Progenitor cell of endocrine pancreas (in vitro differentiated cells): ENCODE data around the gene SATB2. TPM values are rescaled to one million over a fixed set of nuclear protein-coding genes. Genes with fewer than 3 reads are reported as not detected.
A peak's percentile ranks its signal among the peaks of the same experiment; 100 is the strongest.

Source experiments
- DNase-seq: peaks from one replicate; pipeline ENCODE4 v3.0.0; 2021; ENCODE audit warnings: low spot score; ENCODE audit not compliant: unreplicated experiment
- H3K27ac Mint-ChIP-seq: 2 replicates; pipeline ENCODE4 v1.8.0; 2021; ENCODE audit warnings: mild to moderate bottlenecking, moderate library complexity, mixed read lengths
- H3K27me3 Mint-ChIP-seq: 2 replicates; pipeline ENCODE4 v1.8.0; 2021; ENCODE audit warnings: mixed read lengths
- H3K36me3 Mint-ChIP-seq: 2 replicates; pipeline ENCODE4 v1.8.0; 2022; ENCODE audit warnings: mixed read lengths; ENCODE audit not compliant: insufficient read depth
- H3K4me1 Mint-ChIP-seq: 2 replicates; pipeline ENCODE4 v1.8.0; 2021; ENCODE audit warnings: low read depth, mixed read lengths
- H3K4me3 Mint-ChIP-seq: 2 replicates; pipeline ENCODE4 v1.8.0; 2021; ENCODE audit warnings: low read depth, mild to moderate bottlenecking, moderate library complexity, mixed read lengths
- H3K9me3 Mint-ChIP-seq: 2 replicates; pipeline ENCODE4 v1.8.0; 2021; ENCODE audit warnings: low read depth, mixed read lengths
- total RNA-seq: library from RNA; stranded (reverse); gene quantifications from 2 replicates; pipeline ENCODE4 v1.2.1, GENCODE V29; 2021
- TF ChIP-seq, protein P1 (sequence below): fragments of 200-600 bp; sonication (generic); IDR thresholded peaks from one replicate; pipeline ENCODE4 v1.5.0; 2021; ENCODE audit warnings: antibody characterized with exemption, mild to moderate bottlenecking; ENCODE audit not compliant: unreplicated experiment

SATB2 gene
- total RNA-seq, 1 donor from 2014 or later: 4.4 TPM

DNA sequence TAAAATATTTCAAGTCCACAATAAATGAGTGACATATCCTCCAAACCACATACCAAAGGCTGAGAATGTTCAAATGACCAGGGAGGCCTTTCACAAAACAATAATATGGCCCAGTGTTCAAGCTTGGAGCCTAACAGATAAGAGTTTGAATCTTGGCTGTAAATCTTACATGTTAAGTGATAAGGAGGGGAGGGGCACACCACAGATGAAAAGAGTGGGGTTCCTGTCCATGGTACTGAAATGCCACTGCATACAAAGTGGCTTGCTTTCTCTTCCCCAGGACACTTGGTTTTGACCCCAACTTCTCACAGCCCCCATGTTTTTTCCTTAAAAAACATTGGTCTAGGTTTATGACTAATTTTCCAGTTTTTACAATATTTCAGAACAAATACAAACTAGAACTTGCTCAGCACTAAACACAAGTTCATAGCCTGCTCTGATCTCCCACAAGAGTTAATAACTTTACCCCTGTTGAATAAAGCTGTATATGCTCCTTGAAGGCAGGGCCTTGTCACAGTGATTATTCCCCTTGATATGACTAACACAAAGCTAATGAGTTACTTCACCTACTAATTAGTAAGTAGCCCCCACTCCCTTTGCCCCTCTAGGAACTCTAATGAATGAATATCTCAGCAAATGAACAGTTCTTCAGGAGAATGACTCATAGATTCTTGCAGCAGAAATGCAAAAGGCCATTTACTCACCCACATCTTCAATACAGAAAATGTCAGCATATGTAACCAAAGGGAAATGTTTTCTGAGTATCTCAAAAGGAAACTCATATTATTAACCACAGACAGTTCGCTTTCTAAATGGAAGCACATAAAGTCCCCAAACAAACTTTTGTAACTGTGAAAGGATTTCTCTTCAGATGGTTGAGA, 142.2 kb downstream of the SATB2 start:
- Mint-ChIP-seq H3K9me3 (no peaks in the 10 kb centered on the region), H3K27ac (no peak overlapping the region), H3K36me3 (no peaks in the 10 kb centered on the region), H3K4me3 (no peak overlapping the region), H3K4me1 (no peaks in the 10 kb centered on the region), H3K27me3 (no peaks in the 10 kb centered on the region)
- peak; percentile 16 for DNase-seq
- TF ChIP-seq, protein P1, sequence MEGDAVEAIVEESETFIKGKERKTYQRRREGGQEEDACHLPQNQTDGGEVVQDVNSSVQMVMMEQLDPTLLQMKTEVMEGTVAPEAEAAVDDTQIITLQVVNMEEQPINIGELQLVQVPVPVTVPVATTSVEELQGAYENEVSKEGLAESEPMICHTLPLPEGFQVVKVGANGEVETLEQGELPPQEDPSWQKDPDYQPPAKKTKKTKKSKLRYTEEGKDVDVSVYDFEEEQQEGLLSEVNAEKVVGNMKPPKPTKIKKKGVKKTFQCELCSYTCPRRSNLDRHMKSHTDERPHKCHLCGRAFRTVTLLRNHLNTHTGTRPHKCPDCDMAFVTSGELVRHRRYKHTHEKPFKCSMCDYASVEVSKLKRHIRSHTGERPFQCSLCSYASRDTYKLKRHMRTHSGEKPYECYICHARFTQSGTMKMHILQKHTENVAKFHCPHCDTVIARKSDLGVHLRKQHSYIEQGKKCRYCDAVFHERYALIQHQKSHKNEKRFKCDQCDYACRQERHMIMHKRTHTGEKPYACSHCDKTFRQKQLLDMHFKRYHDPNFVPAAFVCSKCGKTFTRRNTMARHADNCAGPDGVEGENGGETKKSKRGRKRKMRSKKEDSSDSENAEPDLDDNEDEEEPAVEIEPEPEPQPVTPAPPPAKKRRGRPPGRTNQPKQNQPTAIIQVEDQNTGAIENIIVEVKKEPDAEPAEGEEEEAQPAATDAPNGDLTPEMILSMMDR: no peak

DNA sequence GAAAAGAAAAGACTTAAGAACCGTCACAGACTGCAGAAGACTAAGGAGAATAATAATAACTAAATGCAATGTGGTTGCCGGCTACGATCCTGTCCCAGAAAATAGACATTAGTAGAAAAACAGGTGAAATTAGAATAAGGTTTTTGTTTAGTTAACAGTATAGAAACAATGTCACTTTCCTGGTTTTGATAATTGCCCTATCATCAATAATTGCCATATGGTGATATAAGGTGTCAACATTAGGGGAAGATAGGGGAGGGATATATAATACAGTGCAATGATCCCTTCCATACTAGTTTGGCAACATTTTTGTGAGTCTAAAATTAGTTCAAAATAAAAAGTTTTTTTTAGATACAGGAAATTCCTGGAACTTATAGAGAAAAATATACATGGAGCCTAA, 144.8 kb downstream of the SATB2 start:
- Mint-ChIP-seq H3K27me3 (no peaks in the 10 kb centered on the region), H3K4me1 (no peaks in the 10 kb centered on the region), H3K4me3 (no peak overlapping the region), H3K9me3 (no peaks in the 10 kb centered on the region), H3K36me3 (no peaks in the 10 kb centered on the region), H3K27ac (no peak overlapping the region)
- TF ChIP-seq, protein P1: no peak
- no peak for DNase-seq

DNA sequence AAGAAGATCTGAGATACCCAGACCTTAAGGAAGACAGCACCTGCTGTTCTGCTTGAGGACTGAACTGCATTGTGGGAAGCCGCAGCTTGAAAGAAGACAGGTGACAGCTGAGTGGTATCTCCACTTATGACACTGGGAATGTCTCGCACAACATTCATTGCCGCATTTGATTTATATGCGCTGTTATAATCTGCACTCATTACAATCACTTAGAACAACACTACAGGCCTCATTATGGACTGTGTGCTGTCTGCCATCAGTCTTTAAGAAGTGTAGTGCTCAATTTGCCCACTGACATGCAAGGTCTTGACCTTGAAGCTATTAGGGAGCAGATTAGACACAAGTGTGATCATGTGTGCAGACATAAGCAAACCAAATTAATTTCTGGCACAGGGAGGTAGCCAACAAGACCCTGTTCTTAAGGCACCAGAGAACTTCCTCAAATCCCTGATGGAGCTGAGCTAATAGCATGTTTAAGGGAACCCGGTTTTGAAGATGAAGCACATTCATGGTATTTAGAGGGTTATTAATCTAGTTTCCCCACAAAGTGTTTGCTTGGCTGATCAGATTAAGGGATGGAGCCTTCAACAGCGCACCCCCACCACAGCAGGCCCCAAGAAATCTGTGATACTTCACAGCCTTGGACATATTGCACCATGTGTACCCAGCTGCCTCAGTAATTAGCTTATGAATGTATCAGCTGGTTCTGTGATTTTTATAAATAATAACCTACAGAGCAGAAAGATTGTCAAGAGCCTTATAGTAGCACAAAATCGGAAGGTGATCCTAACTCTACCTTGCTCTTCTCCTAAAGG, 146.8 kb downstream of the SATB2 start:
- H3K4me1 Mint-ChIP-seq: no peaks in the 10 kb centered on the region
- H3K36me3 Mint-ChIP-seq: no peaks in the 10 kb centered on the region
- H3K27ac Mint-ChIP-seq: no peak overlapping the region
- TF ChIP-seq, protein P1: no peak
- no peaks in the 10 kb centered on the region for H3K27me3 Mint-ChIP-seq
- no peaks in the 10 kb centered on the region for H3K9me3 Mint-ChIP-seq
- no peak for DNase-seq
- H3K4me3 Mint-ChIP-seq: no peak overlapping the region

DNA sequence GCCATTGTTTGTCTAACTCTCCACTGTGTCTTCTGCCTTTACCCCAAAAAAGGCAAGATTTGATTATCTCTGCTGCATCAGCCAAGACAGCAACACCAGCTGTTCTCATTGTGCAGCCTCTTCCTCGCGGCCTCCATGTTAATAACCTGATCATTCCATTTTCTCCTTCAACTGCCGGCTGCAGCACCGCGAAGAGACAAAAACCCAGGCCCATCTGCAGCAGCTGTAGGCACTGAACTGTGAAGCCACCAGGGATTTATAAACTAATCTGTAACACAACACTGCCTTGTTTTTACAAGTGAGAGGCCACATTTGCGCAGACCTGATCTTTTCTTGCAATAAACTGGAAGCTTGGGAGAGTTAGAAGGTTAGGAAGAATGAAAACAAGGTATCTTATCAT, 147.8 kb downstream of the SATB2 start:
- no peaks in the 10 kb centered on the region for H3K9me3 Mint-ChIP-seq
- no peaks in the 10 kb centered on the region for H3K36me3 Mint-ChIP-seq
- no peaks in the 10 kb centered on the region for H3K4me1 Mint-ChIP-seq
- no peak overlapping the region for H3K27ac Mint-ChIP-seq
- H3K27me3 Mint-ChIP-seq: no peaks in the 10 kb centered on the region
- TF ChIP-seq, protein P1: no peak
- DNase-seq: no peak
- no peak overlapping the region for H3K4me3 Mint-ChIP-seq

DNA sequence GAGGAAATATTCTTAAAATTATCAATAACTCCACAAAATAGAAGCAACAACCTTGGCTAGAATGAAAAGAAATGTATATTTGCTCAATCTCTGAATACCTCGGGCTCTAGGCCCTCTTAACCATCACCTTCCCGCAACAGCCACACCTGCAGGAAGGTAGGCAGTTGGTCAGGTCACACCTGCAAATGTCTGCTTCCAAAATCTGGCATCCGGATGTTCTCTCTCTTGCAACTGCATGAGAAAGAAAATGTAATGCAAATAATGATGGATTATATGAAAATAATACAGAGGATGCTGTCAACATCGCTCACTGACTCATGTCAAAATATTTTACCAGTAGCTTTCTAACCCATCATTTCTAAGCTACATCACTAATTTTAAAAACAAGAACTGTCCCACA, 148.3 kb downstream of the SATB2 start:
- Mint-ChIP-seq H3K4me1 (no peaks in the 10 kb centered on the region), H3K36me3 (no peaks in the 10 kb centered on the region), H3K27ac (no peak overlapping the region), H3K27me3 (no peaks in the 10 kb centered on the region), H3K9me3 (no peaks in the 10 kb centered on the region), H3K4me3 (no peak overlapping the region)
- TF ChIP-seq, protein P1: no peak
- no peak for DNase-seq
